Endodermal cell (in vitro differentiated cells): ENCODE results near the gene SEMA3B. TPM values are rescaled to one million over a fixed set of nuclear protein-coding genes. Genes with fewer than 3 reads are reported as not detected.

Experiments
- DNase-seq: peaks from one replicate; pipeline ENCODE4 v3.0.0-alpha.2; 2017
- H3K27ac ChIP-seq: 2 replicates; pipeline ENCODE4 v1.5.1; 2013; ENCODE audit warnings: mild to moderate bottlenecking, low read depth, low read length, moderate library complexity
- H3K27me3 ChIP-seq: 2 replicates; pipeline ENCODE4 v1.6.1; 2013; ENCODE audit warnings: mild to moderate bottlenecking, low read length, moderate library complexity; ENCODE audit not compliant: insufficient read depth, control insufficient read depth, poor library complexity, severe bottlenecking
- H3K36me3 ChIP-seq: 2 replicates; pipeline ENCODE4 v1.7.0; 2013; ENCODE audit warnings: mild to moderate bottlenecking, low read length, moderate library complexity; ENCODE audit not compliant: control insufficient read depth, insufficient read depth
- H3K4me1 ChIP-seq: one replicate; pipeline ENCODE4 v1.7.0; 2013; ENCODE audit warnings: low read length; ENCODE audit not compliant: control insufficient read depth, insufficient read depth
- H3K4me3 ChIP-seq: 2 replicates; pipeline ENCODE4 v1.5.1; 2013; ENCODE audit warnings: mild to moderate bottlenecking, low read length, moderate library complexity
- H3K9ac ChIP-seq: 2 replicates; pipeline ENCODE4 v1.6.1; 2013; ENCODE audit warnings: mild to moderate bottlenecking, low read length, moderate library complexity; ENCODE audit not compliant: poor library complexity, severe bottlenecking; ENCODE audit errors: extremely low read depth
- H3K9me3 ChIP-seq: 2 replicates; pipeline ENCODE4 v1.6.1; 2013; ENCODE audit warnings: mild to moderate bottlenecking, low read length, moderate library complexity; ENCODE audit not compliant: control insufficient read depth
- H3K27ac Mint-ChIP-seq: 2 replicates; pipeline ENCODE4 v1.8.0; 2020; ENCODE audit warnings: mixed read lengths
- H3K27me3 Mint-ChIP-seq: 2 replicates; pipeline ENCODE4 v1.8.0; 2021; ENCODE audit warnings: mild to moderate bottlenecking, mixed read lengths; ENCODE audit not compliant: insufficient read depth
- H3K36me3 Mint-ChIP-seq: 2 replicates; pipeline ENCODE4 v1.8.0; 2020; ENCODE audit warnings: low read depth, mixed read lengths
- H3K4me1 Mint-ChIP-seq: 2 replicates; pipeline ENCODE4 v1.8.0; 2020; ENCODE audit warnings: mixed read lengths
- H3K4me3 Mint-ChIP-seq: 2 replicates; pipeline ENCODE4 v1.8.0; 2020; ENCODE audit warnings: mild to moderate bottlenecking, moderate library complexity, mixed read lengths
- H3K9me3 Mint-ChIP-seq: 2 replicates; pipeline ENCODE4 v1.8.0; 2020; ENCODE audit warnings: mild to moderate bottlenecking, mixed read lengths
- WGBS, 2 experiments: methylation state at CpG; one replicate each; pipeline versions ENCODE4 v1.1.5 to v1.1.7; 2013; ENCODE audit warnings: missing lambda C conversion rate in 2 of 2, mixed read lengths in 1 of 2; ENCODE audit not compliant: insufficient coverage in 1 of 2, insufficient read length in 1 of 2; 5-methylcytosine and 5-hydroxymethylcytosine counted together
- total RNA-seq, 2 donors: library from RNA; stranded (reverse); fragmentation: NEBNext Ultra II Directional in 1 of 2; extraction: Animal tissue kit (Norgen Biotek cat#: 25700) in 1 of 2; gene quantifications; 2 replicates in 1 of 2; 3 replicates in 1 of 2; pipeline ENCODE4 v1.2.1, GENCODE V29; 2021
- TF ChIP-seq, protein P1 (sequence below): fragments of 200-600 bp; sonication (generic); conservative IDR thresholded peaks from 2 replicates; pipeline ENCODE4 v1.5.0; 2021; ENCODE audit warnings: antibody characterized with exemption, mild to moderate bottlenecking

Gene SEMA3B
- total RNA-seq, 2 donors from 2014 or later: 6.5 to 10.3 TPM

GRCh38 chr3:50295553-50296431 is 26.8 kb downstream of the SEMA3B start:
- 90 to 91% methylated on average over 4 to 8 of the region's 8 CpGs for WGBS, 2 experiments
- peak; percentile 35 for DNase-seq
- H3K27ac Mint-ChIP-seq: no peak overlapping the region
- H3K27ac ChIP-seq: no peak overlapping the region
- H3K4me1 ChIP-seq: peaks cover 3% of the 10 kb centered on the region
- H3K9me3 ChIP-seq: no peaks in the 10 kb centered on the region
- TF ChIP-seq, protein P1, sequence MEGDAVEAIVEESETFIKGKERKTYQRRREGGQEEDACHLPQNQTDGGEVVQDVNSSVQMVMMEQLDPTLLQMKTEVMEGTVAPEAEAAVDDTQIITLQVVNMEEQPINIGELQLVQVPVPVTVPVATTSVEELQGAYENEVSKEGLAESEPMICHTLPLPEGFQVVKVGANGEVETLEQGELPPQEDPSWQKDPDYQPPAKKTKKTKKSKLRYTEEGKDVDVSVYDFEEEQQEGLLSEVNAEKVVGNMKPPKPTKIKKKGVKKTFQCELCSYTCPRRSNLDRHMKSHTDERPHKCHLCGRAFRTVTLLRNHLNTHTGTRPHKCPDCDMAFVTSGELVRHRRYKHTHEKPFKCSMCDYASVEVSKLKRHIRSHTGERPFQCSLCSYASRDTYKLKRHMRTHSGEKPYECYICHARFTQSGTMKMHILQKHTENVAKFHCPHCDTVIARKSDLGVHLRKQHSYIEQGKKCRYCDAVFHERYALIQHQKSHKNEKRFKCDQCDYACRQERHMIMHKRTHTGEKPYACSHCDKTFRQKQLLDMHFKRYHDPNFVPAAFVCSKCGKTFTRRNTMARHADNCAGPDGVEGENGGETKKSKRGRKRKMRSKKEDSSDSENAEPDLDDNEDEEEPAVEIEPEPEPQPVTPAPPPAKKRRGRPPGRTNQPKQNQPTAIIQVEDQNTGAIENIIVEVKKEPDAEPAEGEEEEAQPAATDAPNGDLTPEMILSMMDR: no peak
- H3K9me3 Mint-ChIP-seq: no peaks in the 10 kb centered on the region
- H3K9ac ChIP-seq: no peak overlapping the region
- no peaks in the 10 kb centered on the region for H3K36me3 ChIP-seq
- peaks cover 22% of the 10 kb centered on the region for H3K4me1 Mint-ChIP-seq
- H3K36me3 Mint-ChIP-seq: peaks cover 4% of the 10 kb centered on the region
- H3K27me3 ChIP-seq: no peaks in the 10 kb centered on the region
- H3K4me3 ChIP-seq: no peak overlapping the region
- H3K27me3 Mint-ChIP-seq: no peaks in the 10 kb centered on the region
- H3K4me3 Mint-ChIP-seq: no peak overlapping the region

DNA sequence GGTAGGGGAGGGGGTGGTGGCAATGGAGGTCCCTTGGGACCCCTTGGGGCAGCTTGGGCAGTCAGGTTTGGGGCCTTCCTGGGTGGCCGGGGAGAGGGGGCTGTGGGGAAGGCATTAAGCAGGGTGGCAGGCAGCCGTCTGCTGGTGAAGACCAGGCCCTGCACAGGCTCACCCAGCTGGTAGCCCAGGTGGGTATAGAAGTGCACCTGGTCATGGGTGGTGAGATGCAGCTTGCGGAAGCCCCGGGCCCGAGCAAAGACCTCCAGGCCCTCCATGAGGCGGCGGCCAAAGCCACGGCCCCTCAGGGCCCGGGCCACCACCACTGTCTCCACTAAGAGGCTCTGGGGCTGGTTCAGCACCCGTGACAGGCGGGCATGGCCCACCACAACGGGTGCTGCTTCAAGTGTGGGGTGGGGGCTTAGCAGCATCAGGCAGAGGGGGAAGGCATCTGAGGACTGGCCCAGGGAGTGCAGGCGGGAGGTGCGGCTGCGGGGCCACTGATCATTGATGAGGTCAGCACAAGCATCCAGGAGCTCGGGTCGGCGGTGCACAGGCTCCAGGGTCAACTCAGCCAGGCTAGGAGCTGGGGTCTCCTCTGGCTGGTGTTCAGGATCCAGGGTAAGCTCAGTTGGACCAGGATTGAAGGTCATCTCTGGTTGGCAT is 27.9 kb downstream of the SEMA3B start:
- Histone ChIP-seq H3K4me1 (peaks cover 3% of the 10 kb centered on the region), H3K27me3 (no peaks in the 10 kb centered on the region), H3K9ac (no peak overlapping the region), H3K4me3 (no peak overlapping the region), H3K36me3 (no peaks in the 10 kb centered on the region), H3K27ac (no peak overlapping the region), H3K9me3 (no peaks in the 10 kb centered on the region)
- Mint-ChIP-seq H3K27ac (no peak overlapping the region), H3K36me3 (peaks cover 2% of the 10 kb centered on the region), H3K4me1 (peaks cover 17% of the 10 kb centered on the region), H3K27me3 (no peaks in the 10 kb centered on the region), H3K9me3 (no peaks in the 10 kb centered on the region), H3K4me3 (no peak overlapping the region)
- TF ChIP-seq, protein P1: no peak
- peak; percentile 35 for DNase-seq
- WGBS, 2 experiments: 94 to 95% methylated on average over 14 to 18 of the region's 18 CpGs

GRCh38 chr3:50297384-50297775 is 28.4 kb downstream of the SEMA3B start:
- no peaks in the 10 kb centered on the region for H3K27me3 Mint-ChIP-seq
- WGBS, 2 experiments: 95 to 100% methylated on average over 1 to 2 of the region's 2 CpGs
- peaks cover 2% of the 10 kb centered on the region for H3K36me3 Mint-ChIP-seq
- H3K9me3 ChIP-seq: no peaks in the 10 kb centered on the region
- H3K36me3 ChIP-seq: no peaks in the 10 kb centered on the region
- H3K9me3 Mint-ChIP-seq: no peaks in the 10 kb centered on the region
- no peak overlapping the region for H3K27ac ChIP-seq
- TF ChIP-seq, protein P1: no peak
- no peak overlapping the region for H3K4me3 ChIP-seq
- H3K4me1 Mint-ChIP-seq: peaks cover 17% of the 10 kb centered on the region
- H3K4me3 Mint-ChIP-seq: no peak overlapping the region
- DNase-seq: peak; percentile 39
- H3K27me3 ChIP-seq: no peaks in the 10 kb centered on the region
- no peak overlapping the region for H3K27ac Mint-ChIP-seq
- peaks cover 3% of the 10 kb centered on the region for H3K4me1 ChIP-seq
- no peak overlapping the region for H3K9ac ChIP-seq
